Vagina (tissue), 2 donors: ENCODE measurements around the gene LEMD2. TPM values are rescaled to one million over a fixed set of nuclear protein-coding genes. Genes with fewer than 3 reads are reported as not detected.

Source experiments
- DNase-seq, 2 donors: peaks; one replicate each; pipeline ENCODE4 v3.0.0-alpha.2; 2017; ENCODE audit errors: extremely low spot score in 2 of 2
- H3K27ac ChIP-seq: fragments of 200-600 bp; sonication (generic); one replicate; pipeline ENCODE4 v1.5.1; 2019
- H3K27me3 ChIP-seq: fragments of 200-600 bp; sonication (generic); one replicate; pipeline ENCODE4 v1.5.1; 2019
- H3K36me3 ChIP-seq, 2 donors: fragments of 200-600 bp; sonication (generic); one replicate each; pipeline ENCODE4 v1.5.1; 2017 to 2019
- H3K4me1 ChIP-seq: fragments of 200-600 bp; sonication (generic); one replicate; pipeline ENCODE4 v1.5.1; 2019
- H3K4me3 ChIP-seq, 2 donors: fragments of 200-600 bp; sonication (generic); 1 replicate in 1 of 2; 2 replicates in 1 of 2; pipeline ENCODE4 v1.5.1; 2016 to 2019
- H3K9me3 ChIP-seq: fragments of 200-600 bp; sonication (generic); one replicate; pipeline ENCODE4 v1.5.1; 2019
- CTCF ChIP-seq, 3 experiments: fragments of 450-650 bp in 2 of 3; fragments of 200-600 bp in 1 of 3; sonication (generic) in 1 of 3; IDR thresholded peaks; one replicate each; pipeline ENCODE4 v1.5.1; 2017 to 2019; ENCODE audit warnings: antibody characterized with exemption in 3 of 3, mild to moderate bottlenecking in 2 of 3, moderate library complexity in 2 of 3
- POLR2A ChIP-seq, 2 donors: fragments of 450-650 bp; IDR thresholded peaks; one replicate each; pipeline ENCODE4 v1.6.1; 2017; ENCODE audit warnings: antibody characterized with exemption in 2 of 2, mild to moderate bottlenecking in 2 of 2, moderate library complexity in 2 of 2
- POLR2AphosphoS5 ChIP-seq, 2 donors: sonication (generic); formaldehyde crosslinking; IDR thresholded peaks; one replicate each; pipeline ENCODE4 v1.9.0; 2017; ENCODE audit warnings: antibody characterized with exemption in 2 of 2, mild to moderate bottlenecking in 2 of 2, low read depth in 1 of 2; ENCODE audit not compliant: insufficient read depth in 1 of 2
- intact Hi-C: fragments of 100-400 bp; cut with DNase I; formaldehyde crosslinking; loops from one replicate; pipeline ENCODE4 v1.15.1; 2023
- total RNA-seq: library from RNA; depleted of rRNA; stranded (reverse); fragments of >200 nt; gene quantifications from one replicate; pipeline ENCODE4 v1.2.3, GENCODE V29; 2016

The LEMD2 gene
- total RNA-seq, 1 donor from 2014 or later, result 55.5 TPM

GRCh38 chr6:33751771-33752645, 36.9 kb downstream of the LEMD2 start:
- Histone ChIP-seq H3K4me1 (peaks cover 27% of the 10 kb centered on the region), H3K9me3 (no peaks in the 10 kb centered on the region), H3K27me3 (no peaks in the 10 kb centered on the region), H3K4me3 (no peak overlapping the region), H3K36me3 (no peaks in the 10 kb centered on the region), H3K27ac (peak overlapping the region; percentile 33)
- intact Hi-C loops, result no loop called here
- TF ChIP-seq POLR2A (IDR thresholded peaks at IDR 0.05), result no peak
- TF ChIP-seq CTCF (IDR thresholded peaks at IDR 0.05), result no peak
- TF ChIP-seq POLR2AphosphoS5 (IDR thresholded peaks at IDR 0.05; ENCODE audit: insufficient read depth in 1 of 2, low read depth in 1 of 2), result no peak
- DNase-seq, result no peak

GRCh38 chr6:33750244-33750991, 38.5 kb downstream of the LEMD2 start:
- TF ChIP-seq POLR2AphosphoS5 (IDR thresholded peaks at IDR 0.05; ENCODE audit: insufficient read depth in 1 of 2, low read depth in 1 of 2), result peak in 1 of 2 donors; percentile 75
- no peak for TF ChIP-seq CTCF (IDR thresholded peaks at IDR 0.05)
- Histone ChIP-seq H3K9me3 (no peaks in the 10 kb centered on the region), H3K4me1 (peaks cover 39% of the 10 kb centered on the region), H3K27me3 (no peaks in the 10 kb centered on the region), H3K4me3 (no peak overlapping the region), H3K36me3 (no peaks in the 10 kb centered on the region), H3K27ac (peak overlapping the region; percentile 33)
- DNase-seq, result no peak
- intact Hi-C loops, result no loop called here

- H3K4me3 ChIP-seq, result no peak overlapping the region
- no peaks in the 10 kb centered on the region for H3K27me3 ChIP-seq
- no peak overlapping the region for H3K27ac ChIP-seq
- no peak for DNase-seq
- no peaks in the 10 kb centered on the region for H3K36me3 ChIP-seq
- peaks cover 49% of the 10 kb centered on the region for H3K4me1 ChIP-seq
- TF ChIP-seq POLR2A (IDR thresholded peaks at IDR 0.05) (no peak), POLR2AphosphoS5 (IDR thresholded peaks at IDR 0.05; ENCODE audit: insufficient read depth in 1 of 2, low read depth in 1 of 2) (no peak), CTCF (IDR thresholded peaks at IDR 0.05) (no peak)
- intact Hi-C loops, result no loop called here
- no peaks in the 10 kb centered on the region for H3K9me3 ChIP-seq
Observed at GRCh38 chr6:33749401-33749800, 39.5 kb downstream of the LEMD2 start.

GRCh38 chr6:33748841-33749240, 40.1 kb downstream of the LEMD2 start:
- no peak for DNase-seq
- H3K4me1 ChIP-seq, result peaks cover 55% of the 10 kb centered on the region
- no peak overlapping the region for H3K27ac ChIP-seq
- H3K4me3 ChIP-seq, result no peak overlapping the region
- TF ChIP-seq POLR2AphosphoS5 (IDR thresholded peaks at IDR 0.05; ENCODE audit: insufficient read depth in 1 of 2, low read depth in 1 of 2), result no peak
- TF ChIP-seq CTCF (IDR thresholded peaks at IDR 0.05), result no peak
- TF ChIP-seq POLR2A (IDR thresholded peaks at IDR 0.05), result no peak
- no peaks in the 10 kb centered on the region for H3K27me3 ChIP-seq
- intact Hi-C loops, result no loop called here
- no peaks in the 10 kb centered on the region for H3K36me3 ChIP-seq
- no peaks in the 10 kb centered on the region for H3K9me3 ChIP-seq
